Cerebellar cortex (tissue), 1 donor: Measurements from ENCODE around the gene POLK.
"Not testable (repeated sequence)": the region's sequence is repeated elsewhere in the genome, so short reads cannot be mapped to it uniquely, and the experiment has no call there.

Source experiments
- DNase-seq: peaks from one replicate; pipeline ENCODE4 v3.0.0-alpha.2; 2015; ENCODE audit warnings: low spot score

The POLK gene

GRCh38 chr5:75551471-75551870 is 39.8 kb downstream of the POLK start:
- DNase-seq, result no peak

GRCh38 chr5:75552764-75553163 is 41.1 kb downstream of the POLK start:
- no peak for DNase-seq

- DNase-seq, result no peak
Observed at GRCh38 chr5:75553358-75553757, 41.7 kb downstream of the POLK start.

GRCh38 chr5:75558221-75558620 is 46.5 kb downstream of the POLK start:
- DNase-seq, result no peak

DNA sequence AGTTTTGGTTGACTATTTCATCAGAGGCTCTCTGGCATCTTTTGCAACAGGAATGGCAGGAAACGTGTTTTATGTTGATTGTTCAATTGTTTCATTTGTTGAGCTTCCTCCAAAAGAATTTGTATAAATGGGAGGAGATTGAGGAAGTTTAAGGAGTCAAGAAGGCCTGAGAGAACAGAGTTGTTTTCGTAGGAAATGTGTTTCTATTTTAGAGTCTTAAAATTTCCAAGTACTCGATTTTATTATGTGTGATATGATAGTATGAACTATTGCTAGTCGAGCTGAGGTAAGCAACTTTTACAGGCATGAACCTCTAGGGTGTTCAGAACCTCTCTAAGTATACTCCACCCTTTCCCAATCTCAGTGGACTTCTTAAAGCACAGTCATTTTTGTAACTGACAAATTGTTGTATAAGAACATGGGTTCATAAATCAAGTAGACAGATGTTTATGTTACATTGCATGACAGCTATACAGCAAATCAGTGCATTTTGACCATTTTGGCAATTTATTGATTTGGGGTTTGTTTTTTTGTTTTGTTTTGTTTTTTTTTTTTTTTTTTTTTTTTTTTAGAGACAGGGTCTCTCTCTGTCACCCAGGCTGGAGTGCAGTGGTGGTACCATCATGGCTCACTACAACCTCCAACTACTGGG is 47.4 kb downstream of the POLK start:
- no peak for DNase-seq

- not testable (repeated sequence) for DNase-seq
Observed at GRCh38 chr5:75560655-75561054, 49.0 kb downstream of the POLK start.

- not testable (repeated sequence) for DNase-seq
Observed at GRCh38 chr5:75565991-75566709, 54.5 kb downstream of the POLK start.

- DNase-seq, result no peak
Observed at GRCh38 chr5:75566710-75567309, 55.1 kb downstream of the POLK start.

DNA sequence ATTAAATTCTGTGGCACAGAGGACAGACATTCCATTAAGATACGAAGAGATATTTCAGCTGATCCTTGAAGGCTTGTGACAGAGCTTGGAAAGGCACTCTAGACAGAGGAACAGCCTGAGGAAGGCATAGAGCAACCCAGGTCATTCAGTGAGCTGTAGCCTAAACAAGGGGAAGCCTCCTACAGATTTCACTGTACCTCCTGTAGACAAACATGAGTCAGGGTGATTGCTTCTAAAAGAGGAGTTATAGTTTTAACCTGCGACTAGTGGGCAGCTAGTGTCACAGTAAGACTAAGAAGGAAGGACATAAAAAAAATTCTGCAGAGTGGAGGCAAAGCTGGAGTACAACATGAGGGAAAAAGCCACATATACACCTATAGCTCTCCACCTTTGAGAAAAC is 56.0 kb downstream of the POLK start:
- DNase-seq, result no peak

DNA sequence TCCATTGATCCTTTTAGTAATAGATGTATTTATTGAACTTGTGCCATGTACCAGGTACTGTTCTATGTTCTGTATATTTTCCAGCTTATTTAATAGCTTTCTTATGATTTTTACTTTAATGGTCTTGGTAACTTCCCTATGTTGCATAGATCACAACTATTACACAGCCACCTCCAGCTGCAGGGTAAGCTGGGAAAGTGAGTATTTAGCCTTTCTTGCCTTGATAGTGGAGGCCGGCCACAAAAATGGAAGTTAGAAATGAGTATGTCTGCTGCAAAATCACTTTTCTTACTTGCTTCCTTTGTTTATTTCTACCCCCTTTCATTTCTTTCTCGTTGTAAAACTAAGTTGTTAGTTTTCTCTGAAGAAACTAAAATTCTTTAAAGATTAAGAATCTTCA is 56.5 kb downstream of the POLK start:
- no peak for DNase-seq

- DNase-seq, result no peak
Observed at GRCh38 chr5:75571547-75571946, 59.9 kb downstream of the POLK start.

GRCh38 chr5:75574791-75575190 is 63.1 kb downstream of the POLK start:
- no peak for DNase-seq

- not testable (repeated sequence) for DNase-seq
Observed at GRCh38 chr5:75578280-75578679, 66.6 kb downstream of the POLK start.

DNA sequence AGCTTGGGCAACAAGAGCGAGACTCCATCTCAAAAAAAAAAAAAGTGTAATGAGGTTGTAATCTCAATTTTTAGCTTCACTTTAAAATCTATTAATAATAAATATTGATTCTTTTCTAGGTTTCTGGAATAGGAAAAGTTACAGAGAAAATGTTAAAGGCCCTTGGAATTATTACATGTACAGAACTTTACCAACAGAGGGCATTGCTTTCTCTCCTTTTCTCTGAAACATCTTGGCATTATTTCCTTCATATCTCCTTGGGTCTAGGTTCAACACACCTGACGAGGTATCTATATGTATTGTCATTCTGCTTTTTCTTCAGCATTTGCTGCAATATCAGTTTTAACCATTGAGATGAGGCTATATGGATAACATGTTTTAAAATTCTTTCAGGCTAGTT is 73.0 kb downstream of the POLK start:
- DNase-seq, result no peak

- DNase-seq, result no peak
Observed at GRCh38 chr5:75588666-75589065, 77.0 kb downstream of the POLK start.

DNA sequence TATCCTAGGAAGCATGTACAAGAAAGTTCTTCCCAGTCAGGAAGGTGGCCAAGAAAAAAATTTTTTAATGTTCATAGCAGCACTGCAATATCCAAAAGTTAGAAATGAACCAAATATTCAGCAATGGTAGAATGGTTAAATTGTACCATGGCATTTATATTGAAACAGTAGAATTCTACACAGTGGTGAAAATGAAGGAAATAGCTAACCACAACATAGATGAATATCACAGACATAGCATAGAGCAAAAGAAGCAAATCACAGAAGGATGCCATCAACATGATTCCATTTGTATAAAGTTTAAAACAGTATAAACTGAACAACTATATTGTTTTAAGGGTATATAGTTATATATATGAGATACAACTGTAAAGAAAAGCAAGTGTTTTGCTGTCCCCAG is 88.8 kb downstream of the POLK start:
- DNase-seq, result no peak

DNA sequence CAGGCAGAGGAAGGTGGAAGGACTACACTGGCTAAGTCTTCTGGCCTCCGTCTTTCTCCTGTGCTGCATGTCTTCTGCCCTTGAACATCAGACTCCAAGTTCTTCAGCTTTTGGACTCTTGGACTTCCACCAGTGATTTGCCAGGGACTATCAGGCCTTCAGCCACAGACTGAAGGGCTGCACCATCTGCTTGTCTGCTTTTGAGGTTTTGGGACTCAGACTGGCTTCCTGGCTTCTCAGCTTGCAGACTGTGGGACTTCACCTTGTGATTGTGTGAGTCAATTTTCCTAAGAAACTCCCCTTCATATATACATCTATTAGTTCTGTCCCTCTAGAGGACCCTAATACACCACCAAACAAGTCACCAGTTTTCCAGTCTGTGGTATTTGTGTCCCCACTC is 89.9 kb downstream of the POLK start:
- no peak for DNase-seq

GRCh38 chr5:75601996-75602395 is 90.3 kb downstream of the POLK start:
- no peak for DNase-seq

DNA sequence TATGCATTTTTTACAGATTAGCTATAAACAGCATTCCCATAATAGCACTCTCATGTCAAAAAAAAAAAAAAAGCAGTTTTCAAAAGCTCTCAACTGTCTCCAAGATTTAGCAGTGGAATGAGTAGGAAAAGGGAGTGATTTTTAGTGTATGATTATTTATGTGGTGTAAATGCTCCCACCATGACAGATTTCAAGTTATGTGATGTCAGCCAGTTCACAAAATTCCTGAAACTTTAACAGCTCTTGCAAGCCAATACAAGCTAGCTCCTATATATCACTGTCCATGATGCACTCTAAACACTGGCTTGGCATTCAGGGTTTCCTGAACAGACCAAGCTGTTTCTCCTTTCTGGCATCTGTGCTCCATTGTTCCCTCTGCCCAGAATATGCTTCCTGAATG is 91.7 kb downstream of the POLK start:
- DNase-seq, result no peak

DNA sequence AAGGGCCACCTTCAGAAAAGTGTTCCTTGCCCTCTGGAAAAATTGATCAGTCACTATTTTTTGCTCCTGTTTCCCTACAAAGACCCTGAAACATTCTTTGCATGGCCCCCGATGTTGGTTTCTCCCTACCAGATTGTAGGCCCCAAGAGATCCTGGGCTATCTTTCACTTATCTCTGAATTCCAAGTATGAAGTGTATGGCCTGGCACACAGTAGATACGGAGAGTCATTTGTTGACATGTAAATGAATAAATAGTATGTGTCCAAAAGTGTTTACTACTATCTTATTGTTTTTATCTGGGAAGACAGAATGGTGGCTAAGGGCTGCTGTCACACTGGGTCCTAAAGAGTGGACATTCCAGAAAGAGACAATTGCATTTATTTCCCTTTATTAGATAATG is 92.1 kb downstream of the POLK start:
- DNase-seq, result no peak

DNA sequence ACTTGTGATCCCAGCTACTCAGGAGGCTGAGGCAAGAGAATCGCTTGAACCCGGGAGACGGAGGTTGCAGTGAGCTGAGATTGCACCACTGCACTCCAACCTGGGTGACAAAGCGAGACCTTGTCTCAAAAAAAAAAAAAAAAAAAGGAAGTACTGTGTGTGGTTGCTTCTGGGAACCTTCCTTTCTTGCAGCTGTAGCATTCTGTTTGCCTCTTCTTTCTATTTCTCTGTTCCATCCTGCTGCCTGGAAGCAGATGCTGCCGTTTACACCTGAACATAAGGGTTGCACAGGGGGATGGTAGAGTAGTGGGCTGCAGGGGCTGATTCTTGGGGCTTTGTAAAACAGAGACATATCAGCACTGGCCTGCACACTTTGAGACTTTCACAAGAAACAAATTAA is 95.7 kb downstream of the POLK start:
- DNase-seq, result not testable (repeated sequence)

DNA sequence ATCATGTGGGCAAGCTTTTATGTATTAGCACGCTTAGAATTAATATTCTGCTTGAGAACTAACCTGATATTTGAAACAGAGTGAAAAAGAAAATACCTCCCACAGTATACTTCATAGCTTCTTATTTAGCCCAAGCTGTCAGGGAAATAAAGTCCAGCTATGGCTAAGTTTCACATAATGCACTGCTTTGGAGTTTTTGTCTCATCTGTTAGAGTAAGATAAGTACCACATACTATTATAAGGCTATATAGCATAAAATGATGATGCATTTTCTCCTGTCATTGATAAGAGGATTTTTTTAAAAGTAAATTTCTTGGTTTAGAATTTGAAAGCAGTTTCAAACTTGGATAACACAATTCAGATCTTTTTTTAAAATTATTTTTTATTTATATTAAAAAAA is 97.2 kb downstream of the POLK start:
- DNase-seq, result no peak

- DNase-seq, result no peak
Observed at GRCh38 chr5:75610201-75610600, 98.5 kb downstream of the POLK start.
